ENCODE results near the gene SORCS2.

The SORCS2 gene

DNA sequence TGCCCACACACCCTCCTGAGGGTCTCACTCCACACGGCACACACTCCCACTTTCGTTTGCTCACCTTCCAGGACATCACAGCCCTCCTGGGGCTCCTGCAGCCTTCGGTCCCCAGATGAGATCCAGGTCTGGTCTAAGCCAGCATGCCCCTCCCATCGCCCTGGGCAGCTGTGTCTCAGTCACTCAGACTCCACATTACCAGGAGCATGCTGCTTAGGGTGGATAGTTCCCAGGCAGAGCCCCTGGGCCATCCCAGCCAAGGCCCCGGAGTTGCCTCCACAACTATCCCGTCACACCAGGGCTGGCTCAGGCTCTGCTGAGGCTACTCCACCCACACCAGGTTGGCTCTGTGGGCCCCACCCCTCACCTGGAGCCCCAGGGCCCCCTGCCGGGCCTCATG lies 292.8 kb downstream of the SORCS2 start:
- no peak for TF ChIP-seq EZH2 (IDR thresholded peaks at IDR 0.05; ENCODE audit: borderline replicate concordance, low read depth, low read length, severe bottlenecking)
- TF ChIP-seq, protein P1, sequence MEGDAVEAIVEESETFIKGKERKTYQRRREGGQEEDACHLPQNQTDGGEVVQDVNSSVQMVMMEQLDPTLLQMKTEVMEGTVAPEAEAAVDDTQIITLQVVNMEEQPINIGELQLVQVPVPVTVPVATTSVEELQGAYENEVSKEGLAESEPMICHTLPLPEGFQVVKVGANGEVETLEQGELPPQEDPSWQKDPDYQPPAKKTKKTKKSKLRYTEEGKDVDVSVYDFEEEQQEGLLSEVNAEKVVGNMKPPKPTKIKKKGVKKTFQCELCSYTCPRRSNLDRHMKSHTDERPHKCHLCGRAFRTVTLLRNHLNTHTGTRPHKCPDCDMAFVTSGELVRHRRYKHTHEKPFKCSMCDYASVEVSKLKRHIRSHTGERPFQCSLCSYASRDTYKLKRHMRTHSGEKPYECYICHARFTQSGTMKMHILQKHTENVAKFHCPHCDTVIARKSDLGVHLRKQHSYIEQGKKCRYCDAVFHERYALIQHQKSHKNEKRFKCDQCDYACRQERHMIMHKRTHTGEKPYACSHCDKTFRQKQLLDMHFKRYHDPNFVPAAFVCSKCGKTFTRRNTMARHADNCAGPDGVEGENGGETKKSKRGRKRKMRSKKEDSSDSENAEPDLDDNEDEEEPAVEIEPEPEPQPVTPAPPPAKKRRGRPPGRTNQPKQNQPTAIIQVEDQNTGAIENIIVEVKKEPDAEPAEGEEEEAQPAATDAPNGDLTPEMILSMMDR (IDR thresholded peaks at IDR 0.05; ENCODE audit: borderline replicate concordance, extremely low read depth, low read length, poor library complexity, severe bottlenecking), result no peak

DNA sequence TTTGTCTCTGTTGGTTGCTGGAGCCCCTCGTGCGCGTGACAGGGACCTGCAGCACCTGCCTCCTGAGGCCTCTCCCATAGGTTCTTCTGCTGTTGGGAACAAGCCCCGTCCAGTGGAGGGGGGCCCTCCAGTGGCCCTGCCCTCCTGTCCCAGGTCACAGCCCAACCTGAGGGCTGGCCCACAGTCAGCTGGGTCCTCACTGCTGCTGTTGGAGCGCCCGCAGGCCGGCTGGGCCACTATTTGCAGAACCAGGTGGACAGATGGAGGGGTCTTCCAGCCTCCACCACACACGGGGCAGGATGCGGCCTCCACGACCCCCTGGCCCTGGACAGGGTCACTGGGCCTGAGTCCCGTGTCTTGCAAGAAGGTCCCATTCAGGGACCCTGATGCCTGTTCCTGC lies 293.8 kb downstream of the SORCS2 start:
- H3K4me1 ChIP-seq (ENCODE audit: insufficient read depth, low read length), result no peaks in the 10 kb centered on the region
- H3K36me3 ChIP-seq (ENCODE audit: insufficient read depth, low read length), result no peaks in the 10 kb centered on the region
- no peak overlapping the region for H3K27ac ChIP-seq (ENCODE audit: low read length)
- no peak overlapping the region for H3K4me3 ChIP-seq (ENCODE audit: low read depth in 1 of 2, low read length in 2 of 2)
- H3K9me3 ChIP-seq (ENCODE audit: insufficient read depth, low read length, severe bottlenecking), result no peaks in the 10 kb centered on the region
- H4K20me1 ChIP-seq (ENCODE audit: insufficient read depth, low read length), result peaks cover 3% of the 10 kb centered on the region
- H2AFZ ChIP-seq (ENCODE audit: low read depth, low read length), result no peak overlapping the region
- TF ChIP-seq EZH2 (IDR thresholded peaks at IDR 0.05; ENCODE audit: borderline replicate concordance, low read depth, low read length, severe bottlenecking), result no peak
- TF ChIP-seq, protein P1 (IDR thresholded peaks at IDR 0.05; ENCODE audit: borderline replicate concordance, extremely low read depth, low read length, poor library complexity, severe bottlenecking), result no peak
- ATAC-seq (ENCODE audit: insufficient read depth, low read depth) (no peak), DNase-seq (no peak)
- H3K79me2 ChIP-seq (ENCODE audit: insufficient read depth, low read length), result no peaks in the 10 kb centered on the region
- H3K9ac ChIP-seq (ENCODE audit: low read depth, low read length), result no peak overlapping the region
- no peak overlapping the region for H3K4me2 ChIP-seq (ENCODE audit: insufficient read depth, low read length)
- H3K27me3 ChIP-seq (ENCODE audit: insufficient read depth, low read length, poor library complexity), result no peaks in the 10 kb centered on the region

More for the DNA sequence above, 292.8 kb downstream of the SORCS2 start:
- Histone ChIP-seq H2AFZ (ENCODE audit: low read depth, low read length) (no peak overlapping the region), H3K27ac (ENCODE audit: low read length) (no peak overlapping the region), H3K79me2 (ENCODE audit: insufficient read depth, low read length) (no peaks in the 10 kb centered on the region), H3K4me2 (ENCODE audit: insufficient read depth, low read length) (no peak overlapping the region), H4K20me1 (ENCODE audit: insufficient read depth, low read length) (peaks cover 3% of the 10 kb centered on the region), H3K36me3 (ENCODE audit: insufficient read depth, low read length) (no peaks in the 10 kb centered on the region), H3K4me3 (ENCODE audit: low read depth in 1 of 2, low read length in 2 of 2) (no peak overlapping the region), H3K9me3 (ENCODE audit: insufficient read depth, low read length, severe bottlenecking) (no peaks in the 10 kb centered on the region), H3K4me1 (ENCODE audit: insufficient read depth, low read length) (no peaks in the 10 kb centered on the region), H3K27me3 (ENCODE audit: insufficient read depth, low read length, poor library complexity) (no peaks in the 10 kb centered on the region), H3K9ac (ENCODE audit: low read depth, low read length) (no peak overlapping the region)
- no peak for ATAC-seq (ENCODE audit: insufficient read depth, low read depth)
- DNase-seq, result no peak

DNA sequence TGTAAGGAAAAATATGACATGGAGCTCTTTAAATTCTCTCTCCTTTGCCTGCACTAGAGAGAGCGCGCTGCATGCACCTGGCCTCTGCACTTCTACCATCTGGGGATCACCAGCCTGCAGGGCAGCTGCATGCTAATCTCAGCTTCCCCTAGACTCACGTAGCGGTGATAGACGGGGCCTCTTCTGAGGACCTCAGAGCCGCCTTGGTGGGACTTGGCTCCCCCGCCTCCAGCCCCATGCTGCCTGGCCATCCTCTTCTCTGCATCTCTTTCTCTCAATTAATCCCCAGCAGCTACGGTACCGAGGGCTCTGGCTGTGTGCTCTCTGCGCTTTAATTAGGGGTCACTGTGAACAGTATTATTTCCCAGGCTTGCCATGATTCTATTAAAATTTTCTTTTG lies 295.2 kb downstream of the SORCS2 start:
- DNase-seq, result no peak

More for the DNA sequence above, 295.2 kb downstream of the SORCS2 start:
- H2AFZ ChIP-seq (ENCODE audit: low read depth, low read length), result no peak overlapping the region
- no peak for ATAC-seq (ENCODE audit: insufficient read depth, low read depth)
- H3K79me2 ChIP-seq (ENCODE audit: insufficient read depth, low read length), result no peaks in the 10 kb centered on the region
- peaks cover 3% of the 10 kb centered on the region for H4K20me1 ChIP-seq (ENCODE audit: insufficient read depth, low read length)
- no peaks in the 10 kb centered on the region for H3K9me3 ChIP-seq (ENCODE audit: insufficient read depth, low read length, severe bottlenecking)
- H3K27me3 ChIP-seq (ENCODE audit: insufficient read depth, low read length, poor library complexity), result no peaks in the 10 kb centered on the region
- no peak overlapping the region for H3K4me3 ChIP-seq (ENCODE audit: low read depth in 1 of 2, low read length in 2 of 2)
- H3K9ac ChIP-seq (ENCODE audit: low read depth, low read length), result no peak overlapping the region
- TF ChIP-seq, protein P1 (IDR thresholded peaks at IDR 0.05; ENCODE audit: borderline replicate concordance, extremely low read depth, low read length, poor library complexity, severe bottlenecking), result no peak
- no peak for TF ChIP-seq EZH2 (IDR thresholded peaks at IDR 0.05; ENCODE audit: borderline replicate concordance, low read depth, low read length, severe bottlenecking)
- no peaks in the 10 kb centered on the region for H3K4me1 ChIP-seq (ENCODE audit: insufficient read depth, low read length)
- H3K36me3 ChIP-seq (ENCODE audit: insufficient read depth, low read length), result no peaks in the 10 kb centered on the region
- no peak overlapping the region for H3K27ac ChIP-seq (ENCODE audit: low read length)
- H3K4me2 ChIP-seq (ENCODE audit: insufficient read depth, low read length), result no peak overlapping the region
